HepG2 (cell line): ENCODE measurements around the gene LYRM7.

Experiments used
- CC2D1A ChIP-seq: sonication (generic); formaldehyde crosslinking; IDR thresholded peaks from 2 replicates; pipeline ENCODE4 v1.8.1; 2023; ENCODE audit warnings: mild to moderate bottlenecking, missing genetic modification reagents
- CHD2 ChIP-seq: IDR thresholded peaks from 2 replicates; pipeline ENCODE4 v1.6.1; 2011; ENCODE audit warnings: low read depth, low read length, improper control_type of control experiment
- FIP1L1 ChIP-seq: fragments of 200-400 bp; formaldehyde crosslinking; IDR thresholded peaks from 2 replicates; pipeline ENCODE4 v1.6.1; 2018; ENCODE audit warnings: low read depth, mild to moderate bottlenecking, low read length, moderate library complexity, borderline replicate concordance; ENCODE audit not compliant: insufficient read depth
- NFRKB ChIP-seq: fragments of 450-650 bp; IDR thresholded peaks from 2 replicates; pipeline ENCODE4 v1.6.1; 2017
- RFX3 ChIP-seq: IDR thresholded peaks from 2 replicates; pipeline ENCODE4 v1.6.1; 2016; ENCODE audit warnings: missing biosample characterization, missing genetic modification reagents
- RNF2 ChIP-seq: fragments of 450-650 bp; conservative IDR thresholded peaks from 2 replicates; pipeline ENCODE4 v1.6.1; 2016; ENCODE audit warnings: low read depth
- SNRNP70 ChIP-seq: fragments of 200-400 bp; formaldehyde crosslinking; IDR thresholded peaks from 2 replicates; pipeline ENCODE4 v1.6.1; 2017; ENCODE audit warnings: mild to moderate bottlenecking, low read depth, low read length, moderate library complexity
- ZBTB38 ChIP-seq: sonication (generic); formaldehyde crosslinking; IDR thresholded peaks from 2 replicates; pipeline ENCODE4 v1.5.1; 2020; ENCODE audit warnings: mild to moderate bottlenecking, missing genetic modification reagents
- ZBTB8A ChIP-seq: sonication (generic); formaldehyde crosslinking; IDR thresholded peaks from 2 replicates; pipeline ENCODE4 v1.4.0; 2020; ENCODE audit warnings: mild to moderate bottlenecking, low read depth, missing genetic modification reagents, borderline replicate concordance
- ZNF674 ChIP-seq: sonication (generic); formaldehyde crosslinking; IDR thresholded peaks from 2 replicates; pipeline ENCODE4 v1.5.0; 2020; ENCODE audit warnings: low read depth, mild to moderate bottlenecking, missing genetic modification reagents
- TF ChIP-seq, protein P1 (sequence below): sonication (generic); formaldehyde crosslinking; IDR thresholded peaks from 2 replicates; pipeline ENCODE4 v1.4.0; 2020; ENCODE audit warnings: missing genetic modification reagents, borderline replicate concordance
- TF ChIP-seq, protein P2 (sequence below): IDR thresholded peaks from 2 replicates; pipeline ENCODE4 v1.6.1; 2012; ENCODE audit warnings: inconsistent platforms

GRCh38 chr5:131239686-131240085 lies 68.9 kb downstream of the LYRM7 start:
- TF ChIP-seq, protein P1, sequence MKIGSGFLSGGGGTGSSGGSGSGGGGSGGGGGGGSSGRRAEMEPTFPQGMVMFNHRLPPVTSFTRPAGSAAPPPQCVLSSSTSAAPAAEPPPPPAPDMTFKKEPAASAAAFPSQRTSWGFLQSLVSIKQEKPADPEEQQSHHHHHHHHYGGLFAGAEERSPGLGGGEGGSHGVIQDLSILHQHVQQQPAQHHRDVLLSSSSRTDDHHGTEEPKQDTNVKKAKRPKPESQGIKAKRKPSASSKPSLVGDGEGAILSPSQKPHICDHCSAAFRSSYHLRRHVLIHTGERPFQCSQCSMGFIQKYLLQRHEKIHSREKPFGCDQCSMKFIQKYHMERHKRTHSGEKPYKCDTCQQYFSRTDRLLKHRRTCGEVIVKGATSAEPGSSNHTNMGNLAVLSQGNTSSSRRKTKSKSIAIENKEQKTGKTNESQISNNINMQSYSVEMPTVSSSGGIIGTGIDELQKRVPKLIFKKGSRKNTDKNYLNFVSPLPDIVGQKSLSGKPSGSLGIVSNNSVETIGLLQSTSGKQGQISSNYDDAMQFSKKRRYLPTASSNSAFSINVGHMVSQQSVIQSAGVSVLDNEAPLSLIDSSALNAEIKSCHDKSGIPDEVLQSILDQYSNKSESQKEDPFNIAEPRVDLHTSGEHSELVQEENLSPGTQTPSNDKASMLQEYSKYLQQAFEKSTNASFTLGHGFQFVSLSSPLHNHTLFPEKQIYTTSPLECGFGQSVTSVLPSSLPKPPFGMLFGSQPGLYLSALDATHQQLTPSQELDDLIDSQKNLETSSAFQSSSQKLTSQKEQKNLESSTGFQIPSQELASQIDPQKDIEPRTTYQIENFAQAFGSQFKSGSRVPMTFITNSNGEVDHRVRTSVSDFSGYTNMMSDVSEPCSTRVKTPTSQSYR (CRISPR knock-in tag) = no peak
- TF ChIP-seq FIP1L1 = no peak
- no peak for TF ChIP-seq RFX3 (CRISPR knock-in tag)
- TF ChIP-seq ZBTB38 (CRISPR knock-in tag) = no peak
- TF ChIP-seq ZBTB8A (CRISPR knock-in tag) = no peak
- no peak for TF ChIP-seq SNRNP70
- no peak for TF ChIP-seq ZNF674 (CRISPR knock-in tag)
- TF ChIP-seq NFRKB = no peak
- no peak for TF ChIP-seq RNF2
- no peak for TF ChIP-seq CHD2
- TF ChIP-seq, protein P2, sequence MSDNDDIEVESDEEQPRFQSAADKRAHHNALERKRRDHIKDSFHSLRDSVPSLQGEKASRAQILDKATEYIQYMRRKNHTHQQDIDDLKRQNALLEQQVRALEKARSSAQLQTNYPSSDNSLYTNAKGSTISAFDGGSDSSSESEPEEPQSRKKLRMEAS = no peak
- TF ChIP-seq CC2D1A (CRISPR knock-in tag) = no peak
